GM18519 (cell line): ENCODE data around the gene NRN1L.
A peak's percentile ranks its signal among the peaks of the same experiment; 100 is the strongest.

Experiments used
- ATAC-seq: cut with Tn5 transposase; IDR thresholded peaks from one replicate; pipeline ENCODE4 v1.9.1; 2021; ENCODE audit warnings: mild to moderate bottlenecking, moderate library complexity; ENCODE audit not compliant: unreplicated experiment, low FRiP score

The NRN1L gene

GRCh38 chr16:67881621-67882161, 3.0 kb upstream of the NRN1L start:
- ATAC-seq, result no peak

- no peak for ATAC-seq
Measured at GRCh38 chr16:67882374-67883145, 2.1 kb upstream of the NRN1L start.

- no peak for ATAC-seq
Measured at GRCh38 chr16:67883146-67883871, 1.4 kb upstream of the NRN1L start.

- ATAC-seq, result no peak
Measured at GRCh38 chr16:67883872-67884261, 818 bp upstream of the NRN1L start.

GRCh38 chr16:67885545-67885944, 860 bp downstream of the NRN1L start:
- ATAC-seq, result no peak

- ATAC-seq, result no peak
Measured at GRCh38 chr16:67885976-67886375, 1.3 kb downstream of the NRN1L start.

GRCh38 chr16:67886387-67886786, 1.7 kb downstream of the NRN1L start:
- no peak for ATAC-seq

- no peak for ATAC-seq
Measured at GRCh38 chr16:67888331-67888730, 3.6 kb downstream of the NRN1L start.

GRCh38 chr16:67892375-67892774, 7.7 kb downstream of the NRN1L start:
- ATAC-seq, result no peak

GRCh38 chr16:67892899-67893742, 8.4 kb downstream of the NRN1L start, which contains the start of gene PSKH1:
TSS of gene PSKH1 (plus strand) at chr16:67893254. CDS start at chr16:67908750, 15,496 bp downstream.
- ATAC-seq, result peak; percentile 69

GRCh38 chr16:67893743-67894399, 9.2 kb downstream of the NRN1L start:
- no peak for ATAC-seq

GRCh38 chr16:67897231-67897630, 12.5 kb downstream of the NRN1L start:
- ATAC-seq, result no peak

- ATAC-seq, result no peak
Measured at GRCh38 chr16:67901734-67902133, 17.0 kb downstream of the NRN1L start.

- no peak for ATAC-seq
Measured at GRCh38 chr16:67902831-67903230, 18.1 kb downstream of the NRN1L start.

- no peak for ATAC-seq
Measured at GRCh38 chr16:67907397-67908180, 22.9 kb downstream of the NRN1L start.

- no peak for ATAC-seq
Measured at GRCh38 chr16:67909056-67909742, 24.5 kb downstream of the NRN1L start.

- no peak for ATAC-seq
Measured at GRCh38 chr16:67910158-67910557, 25.5 kb downstream of the NRN1L start.

GRCh38 chr16:67914758-67915495, 30.2 kb downstream of the NRN1L start:
- no peak for ATAC-seq
